ENCODE measurements around the gene INTS4. TPM values are rescaled to one million over a fixed set of nuclear protein-coding genes. Genes with fewer than 3 reads are reported as not detected.
"Not testable (repeated sequence)": the region's sequence is repeated elsewhere in the genome, so short reads cannot be mapped to it uniquely, and the experiment has no call there.

INTS4 gene
- total RNA-seq, 1 donor from 2014 or later, result 19.6 TPM

DNA sequence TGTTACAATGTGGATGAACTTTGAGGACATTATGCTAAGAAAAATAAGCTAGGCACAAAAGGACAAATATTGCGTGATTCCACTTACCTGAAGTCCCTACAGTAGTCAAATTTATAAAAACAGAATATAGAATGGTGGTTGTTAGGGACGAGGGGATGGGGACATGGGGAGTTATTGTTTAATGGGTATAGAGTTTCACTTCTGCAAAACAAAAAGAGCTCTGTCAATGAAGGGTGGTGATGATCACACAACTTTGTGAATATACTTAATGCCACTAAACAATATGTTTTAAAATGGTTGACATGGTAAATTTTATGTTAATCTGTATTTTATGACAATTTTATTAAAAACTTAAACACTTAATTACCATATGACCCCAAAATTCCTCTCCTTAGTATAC is 26.1 kb downstream of the INTS4 start:
- ATAC-seq (ENCODE audit: poor library complexity), result no peak
- DNase-seq, result no peak
- intact Hi-C loops (cut with DNase I), result no loop called here

DNA sequence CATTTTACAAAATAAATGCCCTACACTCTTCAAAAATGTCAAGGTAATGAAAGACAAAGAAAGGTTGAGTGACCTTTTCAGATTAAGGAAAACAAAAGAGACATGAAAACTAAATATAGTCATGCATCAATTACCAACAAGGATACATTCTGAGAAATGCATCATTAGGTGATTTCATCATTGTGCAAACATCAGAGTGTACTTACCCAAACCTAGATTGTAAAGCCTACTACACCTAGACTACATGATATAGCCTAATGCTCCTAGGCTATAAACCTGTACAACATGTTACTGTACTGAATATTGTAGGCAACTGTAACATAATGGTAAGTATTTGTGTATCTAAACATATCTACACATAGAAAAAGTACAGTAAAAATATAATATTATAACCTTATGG is 26.7 kb downstream of the INTS4 start:
- no peak for DNase-seq
- intact Hi-C loops (cut with DNase I), result no loop called here
- no peak for ATAC-seq (ENCODE audit: poor library complexity)

DNA sequence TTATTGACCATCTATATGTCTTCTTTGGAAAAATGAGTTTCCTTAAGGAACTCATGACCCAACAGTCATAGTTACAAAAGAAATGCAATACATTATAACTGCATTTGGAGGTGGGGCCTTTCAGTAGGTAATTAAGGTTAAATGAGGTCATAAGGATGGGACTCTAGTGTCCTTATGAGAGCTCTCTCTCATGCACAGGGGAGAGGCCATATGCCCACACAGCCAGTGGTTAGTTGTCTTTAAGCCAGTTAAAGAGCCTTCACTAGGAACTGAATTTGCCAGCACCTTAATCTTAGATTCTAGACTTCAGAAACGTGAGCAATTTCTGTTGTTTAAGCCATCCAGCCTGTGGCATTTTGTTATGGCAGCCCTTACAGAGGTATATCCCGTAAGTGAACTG is 27.3 kb downstream of the INTS4 start:
- DNase-seq, result no peak
- no peak for ATAC-seq (ENCODE audit: poor library complexity)
- intact Hi-C loops (cut with DNase I), result no loop called here

DNA sequence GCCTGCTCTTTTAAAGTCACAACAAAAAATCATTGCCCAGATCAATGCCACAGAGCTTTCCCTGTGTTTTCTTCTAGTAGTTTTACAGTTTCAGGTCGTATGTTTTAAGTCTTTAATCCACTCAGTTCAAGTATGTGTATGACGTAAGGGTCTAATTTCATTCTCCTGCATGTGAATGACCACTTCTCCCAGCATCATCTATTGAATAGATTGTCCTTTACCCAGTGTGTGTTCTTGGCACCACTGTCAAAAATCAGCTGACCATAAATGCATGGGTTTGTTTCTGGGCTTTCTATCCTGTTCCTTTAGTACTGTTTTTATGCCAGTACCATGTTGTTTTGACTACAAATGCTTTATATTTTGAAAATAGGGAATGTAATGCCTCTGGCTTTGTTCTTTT is 28.1 kb downstream of the INTS4 start:
- ATAC-seq (ENCODE audit: poor library complexity) (no peak), DNase-seq (no peak)
- intact Hi-C loops (cut with DNase I), result no loop called here

- no peak for DNase-seq
- intact Hi-C loops (cut with DNase I), result no loop called here
- ATAC-seq (ENCODE audit: poor library complexity), result no peak
These were observed 35.0 kb downstream of the INTS4 start for GRCh38 chr11:77959434-77959833.

DNA sequence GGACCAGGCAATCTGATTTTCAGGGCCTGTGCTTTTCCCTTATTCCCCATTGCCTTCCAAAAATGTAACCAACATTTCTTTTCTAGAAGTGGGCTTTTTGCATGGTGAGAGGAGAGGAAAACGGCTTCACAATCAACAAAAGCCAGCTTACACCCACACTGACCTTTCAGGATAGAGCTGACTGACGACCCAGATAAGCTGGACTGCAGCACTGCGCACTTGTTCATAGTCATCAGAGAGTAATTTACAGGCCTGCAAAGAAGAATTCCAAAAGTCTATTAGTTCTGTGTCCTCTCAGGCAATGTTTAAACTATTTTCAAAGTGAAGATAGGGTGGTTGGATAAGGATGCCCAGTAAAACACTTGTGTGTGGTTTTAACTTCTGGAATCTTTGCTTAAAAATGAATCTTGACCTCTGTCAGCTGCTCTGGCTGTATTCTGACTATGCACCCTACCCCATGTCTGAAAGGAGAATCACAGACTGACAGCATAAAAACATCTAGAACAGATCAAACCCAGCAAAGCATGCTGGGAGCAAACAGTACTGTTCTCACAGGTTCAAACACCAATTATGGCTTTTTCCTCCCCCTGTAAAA is 35.8 kb downstream of the INTS4 start:
- intact Hi-C loops (cut with DNase I); DNase-seq: not testable (repeated sequence)
- peak; percentile 73 for ATAC-seq (ENCODE audit: poor library complexity)

- ATAC-seq (ENCODE audit: poor library complexity); intact Hi-C loops (cut with DNase I); DNase-seq: not testable (repeated sequence)
These were observed 51.2 kb downstream of the INTS4 start for GRCh38 chr11:77943296-77943695.

DNA sequence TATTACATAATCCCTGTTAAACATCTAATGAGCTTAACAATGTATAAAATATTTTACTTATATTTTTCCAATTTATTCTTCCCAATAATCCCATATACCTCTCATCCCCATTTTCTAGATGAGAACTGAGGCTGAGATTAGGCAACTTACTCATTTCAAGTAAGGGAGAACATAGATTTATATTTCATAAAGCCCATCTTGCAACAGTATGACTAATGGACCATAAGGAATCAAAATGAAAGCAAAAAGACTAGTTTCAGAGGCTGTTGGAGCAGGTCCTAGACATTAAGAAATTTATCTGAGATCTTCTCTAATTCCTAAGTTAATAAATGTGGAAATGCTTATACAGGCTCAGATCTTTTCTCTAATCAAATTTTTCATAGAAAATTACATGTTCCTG is 52.0 kb downstream of the INTS4 start:
- intact Hi-C loops (cut with DNase I); DNase-seq; ATAC-seq (ENCODE audit: poor library complexity): not testable (repeated sequence)

GRCh38 chr11:77933596-77933995 is 60.9 kb downstream of the INTS4 start:
- ATAC-seq (ENCODE audit: poor library complexity); DNase-seq; intact Hi-C loops (cut with DNase I): not testable (repeated sequence)

- intact Hi-C loops (cut with DNase I); ATAC-seq (ENCODE audit: poor library complexity): not testable (repeated sequence)
These were observed 63.9 kb downstream of the INTS4 start for GRCh38 chr11:77930334-77931208.

DNA sequence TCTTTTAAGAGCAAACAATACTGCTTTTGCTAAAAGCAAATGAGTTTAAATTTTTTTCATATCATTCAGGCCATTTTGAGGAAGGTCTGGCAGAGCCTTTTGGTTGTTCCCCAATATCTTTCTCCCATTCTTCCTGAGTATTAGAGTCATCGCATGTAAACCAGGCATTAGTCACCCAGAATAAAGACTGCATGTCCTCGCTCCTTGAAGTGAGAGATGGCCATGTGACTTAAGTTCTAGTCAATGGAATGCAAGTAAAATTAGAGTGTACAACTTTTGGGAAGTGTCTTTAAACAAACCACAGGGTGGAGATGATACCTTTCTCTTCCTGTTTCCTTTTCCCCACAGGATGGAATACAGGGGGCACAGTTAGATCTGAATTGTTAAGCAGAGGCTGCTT is 76.8 kb downstream of the INTS4 start:
- intact Hi-C loops (cut with DNase I); DNase-seq; ATAC-seq (ENCODE audit: poor library complexity): not testable (repeated sequence)

More at GRCh38 chr11:77930334-77931208, 63.9 kb downstream of the INTS4 start:
- DNase-seq, result not testable (repeated sequence)

GRCh38 chr11:77914307-77914791 is 80.1 kb downstream of the INTS4 start:
- intact Hi-C loops (cut with DNase I); ATAC-seq (ENCODE audit: poor library complexity); DNase-seq: not testable (repeated sequence)

- intact Hi-C loops (cut with DNase I); ATAC-seq (ENCODE audit: poor library complexity); DNase-seq: not testable (repeated sequence)
These were observed 80.7 kb downstream of the INTS4 start for GRCh38 chr11:77913608-77914306.

DNA sequence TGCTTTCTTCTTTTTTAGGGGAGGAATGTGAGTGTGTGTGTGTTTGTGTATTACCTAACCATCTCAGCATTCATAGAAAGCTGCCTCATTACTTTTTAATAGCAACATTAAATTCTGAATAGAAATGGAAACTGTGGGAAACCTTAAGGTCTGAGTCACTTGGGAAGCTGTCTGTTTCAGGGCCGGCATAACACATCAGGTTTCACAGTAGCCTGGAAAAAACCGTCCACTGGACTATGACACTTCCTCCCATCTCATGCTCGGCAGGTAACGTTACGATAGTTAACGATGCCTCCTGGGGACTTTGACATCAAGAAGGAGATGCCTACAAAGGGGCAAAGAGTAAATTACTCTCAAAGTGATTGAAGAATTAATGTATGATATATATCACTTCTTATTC is 83.6 kb downstream of the INTS4 start:
- DNase-seq; intact Hi-C loops (cut with DNase I); ATAC-seq (ENCODE audit: poor library complexity): not testable (repeated sequence)

- ATAC-seq (ENCODE audit: poor library complexity) (no peak), DNase-seq (no peak)
- intact Hi-C loops (cut with DNase I), result no loop called here
These were observed 85.2 kb downstream of the INTS4 start for GRCh38 chr11:77909277-77909676.

- intact Hi-C loops (cut with DNase I), result no loop called here
- no peak for DNase-seq
- ATAC-seq (ENCODE audit: poor library complexity), result no peak
These were observed 85.6 kb downstream of the INTS4 start for GRCh38 chr11:77908835-77909234.

DNA sequence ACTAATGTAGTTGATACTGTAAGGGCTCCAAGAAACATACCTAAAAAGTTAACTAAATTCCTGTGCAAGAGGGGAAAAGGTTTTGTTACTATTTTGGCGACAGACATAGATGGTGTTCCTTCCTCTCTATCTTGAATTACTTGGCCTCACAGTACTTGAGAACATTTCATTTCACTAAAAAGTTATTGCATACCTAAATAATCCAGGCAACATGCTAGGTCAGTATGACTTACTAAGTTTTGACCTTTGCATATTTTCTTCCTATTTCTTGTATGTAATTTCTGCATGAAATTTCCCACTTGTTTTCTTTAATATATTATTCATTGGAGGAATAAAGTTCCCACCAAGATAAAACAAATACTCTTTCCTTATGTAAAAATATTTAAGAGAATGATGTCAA is 99.5 kb downstream of the INTS4 start:
- ATAC-seq (ENCODE audit: poor library complexity); DNase-seq; intact Hi-C loops (cut with DNase I): not testable (repeated sequence)

GRCh38 chr11:77891703-77892102 is 102.8 kb downstream of the INTS4 start:
- DNase-seq; ATAC-seq (ENCODE audit: poor library complexity); intact Hi-C loops (cut with DNase I): not testable (repeated sequence)

- DNase-seq; ATAC-seq (ENCODE audit: poor library complexity); intact Hi-C loops (cut with DNase I): not testable (repeated sequence)
These were observed 103.2 kb downstream of the INTS4 start for GRCh38 chr11:77891256-77891655.
